MM.1S (cell line): Measurements from ENCODE around the gene ADRM1.

ENCODE experiments used
- DNase-seq: peaks from one replicate; pipeline ENCODE4 v3.0.0-alpha.2; 2015
- H2AFZ ChIP-seq: fragments of 300-600 bp; sonication (generic); 2 replicates; pipeline ENCODE4 v1.6.0; 2016; ENCODE audit warnings: antibody characterized with exemption, low read length
- H3F3A ChIP-seq: fragments of 300-600 bp; sonication (generic); 2 replicates; pipeline ENCODE4 v1.6.1; 2016; ENCODE audit warnings: mild to moderate bottlenecking, antibody characterized with exemption, low read length, moderate library complexity, mixed read lengths; ENCODE audit not compliant: insufficient read depth
- H3K27ac ChIP-seq: fragments of 300-600 bp; sonication (generic); 2 replicates; pipeline ENCODE4 v1.5.1; 2016; ENCODE audit warnings: mild to moderate bottlenecking, low read length
- H3K27me3 ChIP-seq: fragments of 300-600 bp; sonication (generic); replicated peaks from 2 replicates; pipeline ENCODE4 v1.6.0; 2016; ENCODE audit warnings: low read length; ENCODE audit not compliant: insufficient read depth
- H3K36me3 ChIP-seq: fragments of 300-600 bp; sonication (generic); replicated peaks from 2 replicates; pipeline ENCODE4 v1.6.1; 2016; ENCODE audit warnings: mild to moderate bottlenecking, low read length, mixed read lengths; ENCODE audit not compliant: insufficient read depth
- H3K4me1 ChIP-seq: fragments of 300-600 bp; sonication (generic); 2 replicates; pipeline ENCODE4 v1.6.1; 2016; ENCODE audit warnings: low read length, mixed read lengths
- H3K4me2 ChIP-seq: fragments of 300-600 bp; sonication (generic); 2 replicates; pipeline ENCODE4 v1.6.0; 2016; ENCODE audit warnings: low read depth, low read length
- H3K4me3 ChIP-seq: fragments of 300-600 bp; sonication (generic); 2 replicates; pipeline ENCODE4 v1.5.1; 2016; ENCODE audit warnings: low read length, mixed read lengths
- H3K79me2 ChIP-seq: fragments of 300-600 bp; sonication (generic); 2 replicates; pipeline ENCODE4 v1.6.1; 2016; ENCODE audit warnings: mixed run types, low read length, mixed read lengths
- H3K9ac ChIP-seq: fragments of 300-600 bp; sonication (generic); 2 replicates; pipeline ENCODE4 v1.6.1; 2016; ENCODE audit warnings: low read length, mixed read lengths
- H3K9me2 ChIP-seq: fragments of 300-600 bp; sonication (generic); replicated peaks from 2 replicates; pipeline ENCODE4 v1.6.1; 2016; ENCODE audit warnings: mild to moderate bottlenecking, low read length, mixed read lengths; ENCODE audit not compliant: insufficient read depth
- H3K9me3 ChIP-seq: fragments of 300-600 bp; sonication (generic); replicated peaks from 2 replicates; pipeline ENCODE4 v1.6.1; 2016; ENCODE audit warnings: mild to moderate bottlenecking, low read length, mixed read lengths; ENCODE audit not compliant: insufficient read depth
- H4K20me1 ChIP-seq: fragments of 300-600 bp; sonication (generic); 2 replicates; pipeline ENCODE4 v1.6.1; 2016; ENCODE audit warnings: mild to moderate bottlenecking, low read length, moderate library complexity, mixed read lengths; ENCODE audit not compliant: insufficient read depth
- EZH2 ChIP-seq: fragments of 300-600 bp; sonication (generic); optimal IDR thresholded peaks from 2 replicates; pipeline ENCODE3; 2017; ENCODE audit warnings: low read depth, mild to moderate bottlenecking, antibody characterized with exemption, low read length, mixed read lengths
- EZH2phosphoT487 ChIP-seq: fragments of 300-600 bp; sonication (generic); IDR thresholded peaks from 2 replicates; pipeline ENCODE4 v1.6.1; 2018; ENCODE audit warnings: antibody characterized with exemption, low read length
- TF ChIP-seq, protein P1 (sequence below): fragments of 300-600 bp; sonication (generic); IDR thresholded peaks from 2 replicates; pipeline ENCODE4 v1.5.1; 2016; ENCODE audit warnings: antibody characterized with exemption, low read length, mixed read lengths

Gene ADRM1

DNA sequence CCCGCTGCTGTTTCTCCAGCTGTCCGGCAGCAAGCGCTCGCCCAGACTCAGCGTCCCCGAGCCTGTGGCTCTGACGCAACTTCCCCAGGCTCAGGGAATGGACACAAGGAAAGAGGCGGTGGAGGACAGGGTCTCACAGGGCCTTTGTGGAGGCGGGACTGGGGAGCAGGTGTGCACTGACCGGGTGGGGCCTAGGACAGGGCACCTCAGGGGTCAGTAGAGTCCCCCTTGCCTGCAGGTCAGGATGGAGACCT is 44.3 kb downstream of the ADRM1 start:
- no peak overlapping the region for H3K27ac ChIP-seq
- H3K36me3 ChIP-seq: no peaks in the 10 kb centered on the region; the same call in 1 of the 2 replicates
- H3K9me2 ChIP-seq: no peaks in the 10 kb centered on the region
- DNase-seq: no peak
- no peaks in the 10 kb centered on the region for H3K9me3 ChIP-seq
- H3F3A ChIP-seq: no peaks in the 10 kb centered on the region
- no peak overlapping the region for H3K4me2 ChIP-seq
- no peak overlapping the region for H3K4me3 ChIP-seq
- H3K4me1 ChIP-seq: no peaks in the 10 kb centered on the region
- H3K79me2 ChIP-seq: no peaks in the 10 kb centered on the region
- no peak overlapping the region for H2AFZ ChIP-seq
- no peak overlapping the region for H3K9ac ChIP-seq
- no peaks in the 10 kb centered on the region for H4K20me1 ChIP-seq
- TF ChIP-seq, protein P1, sequence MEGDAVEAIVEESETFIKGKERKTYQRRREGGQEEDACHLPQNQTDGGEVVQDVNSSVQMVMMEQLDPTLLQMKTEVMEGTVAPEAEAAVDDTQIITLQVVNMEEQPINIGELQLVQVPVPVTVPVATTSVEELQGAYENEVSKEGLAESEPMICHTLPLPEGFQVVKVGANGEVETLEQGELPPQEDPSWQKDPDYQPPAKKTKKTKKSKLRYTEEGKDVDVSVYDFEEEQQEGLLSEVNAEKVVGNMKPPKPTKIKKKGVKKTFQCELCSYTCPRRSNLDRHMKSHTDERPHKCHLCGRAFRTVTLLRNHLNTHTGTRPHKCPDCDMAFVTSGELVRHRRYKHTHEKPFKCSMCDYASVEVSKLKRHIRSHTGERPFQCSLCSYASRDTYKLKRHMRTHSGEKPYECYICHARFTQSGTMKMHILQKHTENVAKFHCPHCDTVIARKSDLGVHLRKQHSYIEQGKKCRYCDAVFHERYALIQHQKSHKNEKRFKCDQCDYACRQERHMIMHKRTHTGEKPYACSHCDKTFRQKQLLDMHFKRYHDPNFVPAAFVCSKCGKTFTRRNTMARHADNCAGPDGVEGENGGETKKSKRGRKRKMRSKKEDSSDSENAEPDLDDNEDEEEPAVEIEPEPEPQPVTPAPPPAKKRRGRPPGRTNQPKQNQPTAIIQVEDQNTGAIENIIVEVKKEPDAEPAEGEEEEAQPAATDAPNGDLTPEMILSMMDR: no peak
- TF ChIP-seq EZH2phosphoT487 (no peak), EZH2 (no peak)
- H3K27me3 ChIP-seq: no peaks in the 10 kb centered on the region

DNA sequence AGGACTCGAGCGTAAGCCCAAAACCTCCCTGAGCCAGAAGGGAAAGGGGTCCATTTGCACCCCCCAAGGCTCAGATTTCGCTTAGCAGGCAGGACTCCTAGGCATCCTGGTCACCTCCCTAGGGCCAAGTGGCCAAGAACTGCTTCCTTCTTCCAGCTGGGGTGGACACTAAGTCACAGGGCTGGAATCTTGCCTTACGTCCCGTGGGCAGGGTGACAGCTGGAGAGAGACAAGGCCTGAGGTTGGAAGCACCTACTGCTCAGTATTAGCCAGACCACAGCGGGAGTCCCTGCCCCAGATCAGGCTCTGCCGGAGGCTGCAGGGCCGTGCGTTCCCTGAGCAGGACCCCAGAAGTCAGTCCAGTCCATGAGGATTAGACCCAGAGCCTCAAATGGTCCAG is 44.6 kb downstream of the ADRM1 start:
- Histone ChIP-seq H3K9ac (no peak overlapping the region), H3K9me3 (no peaks in the 10 kb centered on the region), H3K36me3 (no peaks in the 10 kb centered on the region; the same call in 1 of the 2 replicates), H3K4me2 (no peak overlapping the region), H3K27me3 (no peaks in the 10 kb centered on the region), H3K4me3 (no peak overlapping the region), H3K4me1 (no peaks in the 10 kb centered on the region), H4K20me1 (no peaks in the 10 kb centered on the region), H2AFZ (no peak overlapping the region), H3K27ac (no peak overlapping the region), H3K9me2 (no peaks in the 10 kb centered on the region), H3K79me2 (no peaks in the 10 kb centered on the region), H3F3A (no peaks in the 10 kb centered on the region)
- no peak for DNase-seq
- no peak for TF ChIP-seq EZH2
- TF ChIP-seq EZH2phosphoT487: no peak
- TF ChIP-seq, protein P1: no peak

DNA sequence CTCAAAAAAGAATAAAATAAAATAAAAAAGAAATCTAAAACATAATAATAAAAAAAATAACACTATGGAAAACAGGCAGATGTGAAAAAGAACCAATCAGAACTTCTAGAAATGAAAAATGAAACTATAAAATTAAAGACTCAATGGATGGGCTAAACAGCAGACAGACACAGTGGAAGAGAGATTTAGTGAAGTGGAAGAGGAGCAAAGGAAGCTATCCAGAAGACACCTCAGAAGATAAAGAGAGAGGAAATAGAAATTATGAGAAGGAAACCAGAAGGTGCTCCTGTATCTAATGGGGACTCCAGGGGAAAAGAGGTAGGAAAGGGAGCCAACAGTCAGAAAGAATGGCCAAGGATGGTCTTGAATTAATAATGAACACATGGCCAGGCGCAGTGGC is 45.8 kb downstream of the ADRM1 start:
- no peaks in the 10 kb centered on the region for H4K20me1 ChIP-seq
- DNase-seq: no peak
- H3F3A ChIP-seq: no peaks in the 10 kb centered on the region
- no peak overlapping the region for H3K4me2 ChIP-seq
- H3K9me3 ChIP-seq: no peaks in the 10 kb centered on the region
- H3K27ac ChIP-seq: no peak overlapping the region
- no peaks in the 10 kb centered on the region for H3K9me2 ChIP-seq
- no peak overlapping the region for H3K9ac ChIP-seq
- TF ChIP-seq, protein P1: no peak
- TF ChIP-seq EZH2phosphoT487 (no peak), EZH2 (no peak)
- H3K79me2 ChIP-seq: no peaks in the 10 kb centered on the region
- H2AFZ ChIP-seq: no peak overlapping the region
- H3K4me1 ChIP-seq: no peaks in the 10 kb centered on the region
- no peaks in the 10 kb centered on the region; the same call in 1 of the 2 replicates for H3K36me3 ChIP-seq
- H3K4me3 ChIP-seq: no peak overlapping the region
- no peaks in the 10 kb centered on the region for H3K27me3 ChIP-seq
